Amygdala (tissue), 56 donors: ENCODE results near the gene NUP133.
A peak's percentile ranks its signal among the peaks of the same experiment; 100 is the strongest.
"Not testable (repeated sequence)": the region's sequence is repeated elsewhere in the genome, so short reads cannot be mapped to it uniquely, and the experiment has no call there.

Source experiments
- DNase-seq, 56 donors: peaks; one replicate each; lab custom pipeline; 2025; lab: John Stamatoyannopoulos, UW

NUP133 gene

DNA sequence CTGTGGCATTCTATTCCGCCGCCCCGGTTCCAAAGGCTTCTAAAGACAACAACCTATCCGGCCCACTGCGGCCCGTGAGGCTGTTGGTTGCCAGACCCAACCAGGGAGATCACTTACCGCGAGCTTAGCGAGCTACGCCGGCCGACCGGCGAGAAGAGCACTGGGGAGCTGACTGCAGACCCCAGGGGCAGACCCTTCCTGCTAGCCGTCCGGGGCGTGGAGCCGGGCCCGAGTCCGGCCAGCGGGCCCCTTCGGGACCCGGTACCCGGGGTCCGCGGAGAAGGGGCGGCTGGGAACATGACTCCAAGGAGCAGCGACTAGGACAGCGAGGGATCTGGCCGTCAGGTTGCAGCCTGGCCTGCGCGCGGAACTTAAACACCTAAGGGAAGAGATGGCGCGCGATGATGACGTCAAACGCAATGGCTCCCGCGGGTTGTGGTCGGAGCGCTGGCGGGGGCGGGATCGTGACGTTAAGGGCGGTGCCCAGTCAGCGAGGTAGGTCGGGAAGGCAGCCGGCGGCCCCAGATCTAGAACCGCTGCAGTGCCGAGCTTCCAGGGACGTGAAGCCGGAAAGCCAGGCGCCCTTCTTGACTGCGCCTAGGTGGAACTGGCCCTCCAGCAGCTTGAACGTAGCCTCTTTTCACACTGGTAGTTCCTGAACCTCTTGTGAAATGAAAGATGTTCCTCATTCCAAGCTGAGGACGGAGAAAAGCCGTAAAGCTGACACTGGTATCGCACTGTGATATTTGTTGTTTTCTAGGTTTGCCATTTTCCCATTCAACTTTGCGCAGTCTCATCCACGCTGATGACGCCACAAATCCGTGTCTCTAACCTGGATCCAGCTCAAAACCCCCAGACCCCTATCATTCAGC is at the start of gene NUP133:
NUP133 (minus strand) TSS at position 391 of the 872 bp plus-strand sequence; CDS start at position 299, 92 bp downstream.
- peak; percentile 20 to 99 (median 92) for DNase-seq

DNA sequence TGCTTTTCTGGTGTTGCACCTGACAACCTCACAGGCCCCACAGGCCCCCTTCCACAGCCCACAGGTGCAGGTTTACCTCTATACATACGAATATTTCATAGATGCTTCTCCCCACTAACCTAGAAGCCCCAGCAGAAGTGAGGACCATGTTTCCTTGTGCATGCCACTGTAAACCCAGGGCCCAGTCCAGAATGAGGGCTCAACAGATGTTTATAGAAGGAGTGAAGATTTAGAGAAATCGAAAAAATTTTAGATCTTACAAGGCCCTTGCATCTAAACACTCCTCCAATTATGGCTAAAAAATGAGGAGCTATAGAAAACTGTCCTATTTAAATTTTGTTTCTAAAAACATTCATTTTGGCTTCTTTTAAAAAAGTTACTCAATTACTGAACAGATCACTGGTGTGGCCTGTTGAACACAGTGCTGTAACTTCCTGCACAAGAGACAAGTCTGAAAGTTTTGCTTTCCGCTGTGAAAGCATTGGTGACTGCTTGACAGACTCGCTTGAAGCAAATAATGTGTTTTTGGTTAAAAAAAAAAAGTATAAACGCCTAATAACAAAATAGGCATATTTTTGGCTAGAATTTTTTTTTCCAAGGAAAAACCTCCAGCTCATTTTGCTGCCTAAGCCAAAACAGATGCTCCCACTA is 49.2 kb upstream of the NUP133 start:
- DNase-seq, result no peak

DNA sequence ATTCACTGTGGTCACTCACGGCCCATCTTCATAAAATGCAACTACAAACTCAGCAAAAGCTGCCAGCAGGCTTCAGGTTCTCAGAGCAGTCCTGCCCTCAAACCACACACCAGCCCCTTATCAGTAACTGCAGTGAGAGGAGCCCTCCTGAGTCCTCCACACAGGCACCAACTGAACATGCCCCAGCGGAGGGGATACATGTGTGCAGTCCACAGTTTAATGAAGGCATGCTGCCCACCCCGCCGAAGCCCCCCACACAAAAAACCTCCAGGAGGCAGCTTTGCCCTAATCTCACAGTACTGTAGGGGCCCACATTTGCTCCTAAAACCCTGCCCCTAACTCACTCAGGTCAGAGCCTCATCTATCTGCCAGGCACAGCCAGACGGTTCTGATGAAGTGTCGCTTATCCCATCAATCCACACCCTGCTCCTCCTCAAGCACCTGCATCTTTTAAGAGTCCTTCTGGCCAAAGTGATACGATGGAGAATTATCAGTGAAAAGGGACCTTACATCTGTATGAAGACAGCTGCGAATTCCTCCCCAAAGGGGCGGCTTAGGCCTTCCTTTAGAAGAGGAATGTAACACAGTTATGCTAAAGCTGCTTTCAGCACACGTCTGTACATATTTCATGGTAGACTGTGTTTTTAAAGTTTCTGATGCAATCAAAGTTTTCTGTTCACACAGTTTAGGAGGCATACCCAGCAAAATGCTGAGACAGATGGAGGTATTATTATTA is 46.9 kb upstream of the NUP133 start:
- no peak for DNase-seq

- DNase-seq, result no peak
Observed at GRCh38 chr1:229553621-229554130, 45.5 kb upstream of the NUP133 start.

GRCh38 chr1:229552732-229553131 is 44.6 kb upstream of the NUP133 start:
- DNase-seq, result no peak

DNA sequence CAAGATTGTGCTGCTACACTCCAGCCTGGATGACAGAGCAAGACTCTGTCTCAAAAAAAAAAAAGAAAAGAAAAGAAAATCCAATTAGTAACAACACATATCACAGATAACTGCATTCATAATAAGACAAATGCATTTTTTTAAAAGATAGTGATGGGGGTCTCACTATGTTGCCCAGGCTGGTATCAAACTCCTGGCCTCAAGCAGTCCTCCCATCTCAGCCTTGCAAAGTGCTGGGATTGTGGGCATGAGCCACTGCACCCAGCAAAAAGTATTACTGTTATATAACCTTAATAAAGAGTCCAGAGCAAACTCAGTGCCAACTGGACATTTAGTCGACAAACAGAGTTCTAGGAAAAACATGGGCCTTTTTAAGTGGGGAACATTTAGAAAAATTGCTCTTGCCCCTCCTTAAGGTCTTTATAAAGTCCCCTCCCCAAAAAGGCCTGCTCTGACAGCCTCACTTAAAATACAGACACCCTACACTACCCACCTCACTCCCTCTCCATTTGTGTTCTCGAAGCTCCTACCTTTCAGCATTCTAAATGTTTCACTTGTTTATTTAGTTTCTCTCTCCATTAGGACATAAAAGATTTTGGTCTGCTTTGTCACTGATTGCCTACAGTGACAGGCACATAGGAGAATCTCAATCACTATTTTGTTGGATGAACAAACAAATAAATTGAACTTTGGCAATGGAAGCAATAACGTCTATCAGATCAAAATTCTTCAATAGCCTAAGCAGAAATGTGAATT is 42.8 kb upstream of the NUP133 start:
- DNase-seq, result no peak

DNA sequence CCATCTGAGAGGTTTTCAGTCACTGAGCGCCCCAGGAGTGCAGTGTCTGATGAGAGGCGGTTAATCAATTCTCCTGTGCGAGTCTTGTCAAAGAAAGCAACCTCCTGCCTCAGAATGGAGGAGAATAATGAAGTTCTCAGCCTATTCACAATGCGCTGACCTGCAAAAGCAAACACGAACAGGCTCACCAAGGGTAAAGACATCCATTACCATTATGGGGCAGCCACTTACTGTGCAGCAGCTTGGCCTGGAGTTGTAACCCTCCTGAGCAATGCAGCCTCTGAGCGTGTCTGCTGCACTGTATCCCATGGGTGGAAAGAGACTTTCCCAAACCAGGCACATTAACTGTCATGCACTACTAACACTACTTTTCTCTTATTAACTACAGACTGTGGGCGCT is 39.4 kb upstream of the NUP133 start:
- no peak for DNase-seq

DNA sequence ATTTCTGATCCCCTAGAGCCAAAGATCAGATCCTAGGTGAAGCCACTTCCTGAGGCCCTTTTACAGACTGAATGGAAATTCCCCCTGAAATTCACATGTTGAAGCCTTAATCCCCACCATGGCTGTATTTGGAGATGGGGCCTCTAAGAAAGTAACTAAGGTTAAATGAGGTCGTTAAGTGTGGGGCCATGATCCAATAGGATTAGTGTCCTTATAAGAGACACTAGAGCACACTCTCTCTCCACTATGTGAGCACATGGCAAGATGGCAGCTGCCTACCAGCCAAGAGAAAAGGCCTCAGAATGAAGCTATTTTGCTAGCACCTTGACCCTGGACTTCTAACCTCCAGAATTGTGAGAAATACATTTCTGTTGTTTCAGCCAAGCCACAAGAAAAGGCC is 36.4 kb upstream of the NUP133 start:
- DNase-seq, result no peak

GRCh38 chr1:229539863-229540506 is 31.8 kb upstream of the NUP133 start:
- DNase-seq, result no peak

- DNase-seq, result no peak
Observed at GRCh38 chr1:229538945-229539344, 30.8 kb upstream of the NUP133 start.

- DNase-seq, result no peak
Observed at GRCh38 chr1:229537894-229538293, 29.8 kb upstream of the NUP133 start.

GRCh38 chr1:229536982-229537381 is 28.8 kb upstream of the NUP133 start:
- no peak for DNase-seq

DNA sequence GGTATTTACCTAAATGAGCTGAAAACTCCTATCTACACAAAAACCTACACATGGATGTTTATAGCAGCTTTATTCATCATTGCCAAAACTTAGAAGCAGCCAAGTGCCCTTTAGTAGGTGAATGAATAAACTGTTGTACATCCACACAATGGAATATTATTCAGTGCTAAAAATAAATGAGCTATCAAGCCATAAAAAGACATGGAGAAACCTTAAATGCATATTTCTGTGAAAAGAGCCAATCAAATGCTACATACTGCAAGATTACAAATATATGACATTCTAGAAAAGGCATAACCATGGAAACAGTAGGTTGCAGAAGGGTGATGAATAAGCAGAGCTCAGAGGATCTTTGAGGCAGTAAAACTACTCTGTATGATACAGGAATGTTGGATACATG is 27.1 kb upstream of the NUP133 start:
- DNase-seq, result no peak

DNA sequence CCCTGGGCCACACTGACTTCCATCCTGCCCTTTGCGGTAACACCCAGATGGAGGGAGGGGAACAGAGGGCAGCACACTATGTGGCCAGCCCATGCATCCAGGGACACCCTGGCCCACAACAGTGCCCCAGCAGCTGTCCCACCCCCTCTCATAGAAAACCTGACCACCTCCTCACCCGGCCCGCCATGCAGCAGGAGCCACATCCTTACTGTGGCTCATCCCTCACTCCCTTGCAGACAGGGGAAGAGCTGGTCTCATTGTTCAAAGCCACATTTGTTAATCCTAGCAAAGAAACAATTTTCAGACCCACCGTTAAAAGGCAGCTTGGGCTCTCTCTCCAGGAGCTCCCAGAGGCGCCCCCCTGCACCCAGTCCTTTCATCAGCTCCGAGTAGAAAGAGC is 23.2 kb upstream of the NUP133 start:
- DNase-seq, result no peak

DNA sequence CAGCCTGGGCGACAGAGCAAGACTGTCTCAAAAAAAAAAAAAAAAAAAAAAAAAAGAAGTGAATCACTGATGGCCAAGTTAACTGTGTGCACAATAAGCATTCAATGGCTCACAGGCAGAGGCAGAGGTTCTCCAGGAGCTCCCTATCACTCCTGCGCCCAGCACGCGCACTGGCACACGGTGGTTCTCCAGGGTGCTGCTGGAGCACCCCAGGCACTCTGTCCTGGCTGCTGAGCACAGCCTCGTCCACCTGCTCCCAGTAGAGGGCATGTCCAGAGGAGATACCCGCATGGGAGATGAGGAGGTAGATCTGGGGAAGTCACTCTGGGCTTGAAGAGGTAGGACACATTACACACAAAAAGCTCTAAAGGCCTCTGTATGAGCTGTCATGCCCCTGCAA is 21.5 kb upstream of the NUP133 start:
- DNase-seq, result no peak

DNA sequence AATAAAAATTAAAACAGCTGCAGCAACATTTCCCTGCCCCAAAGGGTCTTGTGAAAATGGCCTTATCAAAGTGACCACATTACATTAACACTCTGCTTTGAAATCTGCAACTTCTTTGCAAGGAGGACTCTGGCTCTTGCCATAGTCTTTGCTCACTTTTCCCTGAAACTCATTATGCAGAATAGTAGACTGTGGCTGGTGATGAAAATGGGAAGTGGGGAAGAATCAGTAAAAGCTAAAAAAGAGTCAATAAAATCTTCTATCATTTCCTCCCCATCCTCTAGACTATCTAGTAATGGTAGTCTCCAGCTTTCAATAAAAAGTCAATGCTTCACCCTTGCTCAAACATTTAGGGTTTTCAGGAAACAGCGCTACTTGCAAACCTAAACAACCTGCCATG is 18.6 kb upstream of the NUP133 start:
- DNase-seq, result no peak

- no peak for DNase-seq
Observed at GRCh38 chr1:229523052-229523451, 14.9 kb upstream of the NUP133 start.

DNA sequence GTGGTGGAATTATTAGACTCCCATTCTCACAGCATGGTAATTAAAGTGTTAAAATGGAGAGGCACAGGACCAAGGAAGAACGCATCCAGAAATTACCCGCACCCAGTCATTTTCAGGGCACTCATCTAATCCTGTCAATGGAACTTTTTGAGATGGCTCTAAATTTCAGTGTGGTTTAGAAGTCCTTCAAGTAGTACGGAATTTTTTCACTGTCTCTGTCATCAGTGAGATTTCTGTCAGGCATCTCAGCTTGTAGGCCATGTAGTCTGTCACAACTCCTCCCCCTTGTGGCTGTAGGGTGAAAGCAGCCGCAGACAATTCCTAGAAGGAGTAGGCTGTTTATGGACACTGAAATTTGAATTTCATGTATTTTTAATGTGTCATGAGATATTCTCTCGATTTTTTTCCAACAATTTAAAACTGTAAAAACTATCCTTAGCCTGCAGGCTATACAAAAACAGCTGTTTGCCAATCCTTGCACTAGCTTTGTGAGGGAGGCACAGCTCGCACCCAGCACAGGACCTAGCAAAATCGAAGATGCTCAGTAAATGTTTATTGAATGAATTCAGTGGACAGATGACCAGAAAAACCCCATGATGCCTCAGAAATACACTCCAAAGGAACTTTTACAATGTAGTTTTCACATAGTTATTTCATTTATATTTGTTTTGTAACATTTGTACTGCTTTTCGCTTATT is 6.6 kb upstream of the NUP133 start:
- DNase-seq, result peak in 46 of 56 donors; percentile 0 to 85 (median 46)

- not testable (repeated sequence) for DNase-seq
Observed at GRCh38 chr1:229511625-229512024, 3.5 kb upstream of the NUP133 start.
